ENCODE results near the gene MAPK13. TPM values are rescaled to one million over a fixed set of nuclear protein-coding genes. Genes with fewer than 3 reads are reported as not detected.

The MAPK13 gene
- total RNA-seq, 1 donor from 2014 or later = 0.32 TPM

GRCh38 chr6:36113049-36113448, 17.3 kb upstream of the MAPK13 start:
- ATAC-seq (ENCODE audit: poor library complexity) = no peak
- intact Hi-C loops (cut with DNase I) = no loop called here

GRCh38 chr6:36113703-36114102, 16.6 kb upstream of the MAPK13 start:
- ATAC-seq (ENCODE audit: poor library complexity) = no peak
- DNase-seq = no peak

More at GRCh38 chr6:36113049-36113448, 17.3 kb upstream of the MAPK13 start:
- no peak for DNase-seq

GRCh38 chr6:36114798-36115408, 15.4 kb upstream of the MAPK13 start:
- DNase-seq = no peak
- ATAC-seq (ENCODE audit: poor library complexity) = no peak
- intact Hi-C loops (cut with DNase I) = no loop called here

More at GRCh38 chr6:36113703-36114102, 16.6 kb upstream of the MAPK13 start:
- intact Hi-C loops (cut with DNase I) = no loop called here

DNA sequence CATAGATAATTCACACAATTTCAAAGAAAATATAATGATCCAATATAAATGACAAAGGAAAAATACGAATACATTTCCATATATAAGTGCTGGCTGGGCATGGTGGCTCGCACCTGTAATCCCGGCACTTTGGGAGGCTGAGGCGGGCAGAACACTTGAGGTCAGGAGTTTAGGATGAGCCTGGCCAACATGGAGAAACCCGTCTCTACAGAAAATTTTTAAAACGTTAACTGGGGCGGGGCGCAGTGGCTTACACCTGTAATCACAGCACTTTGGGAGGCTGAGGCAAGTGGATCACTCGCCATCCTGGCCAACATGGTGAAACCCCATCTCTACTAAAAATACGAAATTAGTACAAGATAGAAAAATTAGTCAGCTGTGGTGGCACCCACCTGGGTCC, 14.9 kb upstream of the MAPK13 start:
- intact Hi-C loops (cut with DNase I) = no loop called here
- no peak for DNase-seq
- no peak for ATAC-seq (ENCODE audit: poor library complexity)

GRCh38 chr6:36116066-36116864, 14.0 kb upstream of the MAPK13 start:
- intact Hi-C loops (cut with DNase I) = no loop called here
- ATAC-seq (ENCODE audit: poor library complexity) (no peak), DNase-seq (no peak)

DNA sequence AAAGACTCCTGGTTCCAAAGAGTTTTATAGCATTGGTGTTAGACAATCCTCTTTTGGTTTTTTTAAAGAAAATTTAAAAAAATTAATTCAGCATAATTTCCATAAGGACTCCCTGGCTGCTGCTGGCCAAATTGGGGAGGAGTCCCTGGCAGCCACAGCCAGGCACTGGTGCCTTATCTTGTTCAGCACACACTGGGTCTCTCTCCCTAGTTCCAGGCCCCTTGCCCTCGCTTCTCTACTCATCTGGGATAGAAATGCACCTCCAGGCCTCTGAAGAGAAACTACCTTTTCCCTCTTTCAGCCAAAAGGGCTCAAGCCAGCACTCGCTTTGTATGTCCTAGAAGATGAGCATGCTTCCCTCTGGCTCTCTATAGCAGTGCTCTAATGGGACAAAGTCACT, 13.4 kb upstream of the MAPK13 start:
- intact Hi-C loops (cut with DNase I) = no loop called here
- DNase-seq = no peak
- no peak for ATAC-seq (ENCODE audit: poor library complexity)

DNA sequence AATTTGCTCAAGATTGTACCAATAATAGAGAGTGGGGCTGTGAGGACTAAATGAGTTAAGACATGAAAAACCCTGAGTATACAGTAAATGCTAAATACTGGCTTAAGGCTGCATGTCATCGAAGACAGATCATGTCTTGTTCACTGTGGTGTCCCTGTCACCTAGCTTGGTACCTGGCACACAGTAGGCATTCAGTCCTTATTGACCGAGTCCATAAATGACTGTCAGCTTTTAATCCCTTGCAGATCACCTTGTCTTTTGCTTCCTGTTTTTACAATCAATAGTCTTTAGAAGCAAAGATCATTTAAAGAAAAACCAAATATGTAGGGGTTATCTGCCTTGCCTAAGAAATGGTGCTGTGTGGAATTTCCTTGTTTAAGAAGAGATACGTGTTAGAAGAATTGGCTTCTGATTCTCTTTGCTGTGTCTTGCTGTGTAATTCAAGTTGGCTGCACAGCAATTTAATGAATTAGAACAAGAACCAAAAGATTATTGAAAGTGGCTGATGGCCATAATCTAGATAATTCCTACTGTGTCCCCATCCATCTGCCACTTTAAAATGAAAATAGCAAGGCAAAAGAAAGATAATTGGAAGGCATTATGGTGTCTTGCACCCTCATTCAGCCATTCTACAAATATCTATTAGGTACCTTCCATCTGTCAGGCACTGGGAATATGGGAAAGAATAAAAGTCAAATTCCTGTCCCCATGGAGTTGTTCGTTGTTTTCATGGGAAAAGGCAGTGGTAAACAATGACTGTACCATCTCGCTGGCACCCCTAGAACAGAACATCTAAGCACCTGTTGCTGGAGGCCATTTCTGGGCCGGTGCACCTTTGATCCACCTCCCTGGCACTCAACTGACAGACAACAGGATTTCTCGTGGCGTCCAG, 12.4 kb upstream of the MAPK13 start:
- no peak for DNase-seq
- intact Hi-C loops (cut with DNase I) = no loop called here
- no peak for ATAC-seq (ENCODE audit: poor library complexity)

DNA sequence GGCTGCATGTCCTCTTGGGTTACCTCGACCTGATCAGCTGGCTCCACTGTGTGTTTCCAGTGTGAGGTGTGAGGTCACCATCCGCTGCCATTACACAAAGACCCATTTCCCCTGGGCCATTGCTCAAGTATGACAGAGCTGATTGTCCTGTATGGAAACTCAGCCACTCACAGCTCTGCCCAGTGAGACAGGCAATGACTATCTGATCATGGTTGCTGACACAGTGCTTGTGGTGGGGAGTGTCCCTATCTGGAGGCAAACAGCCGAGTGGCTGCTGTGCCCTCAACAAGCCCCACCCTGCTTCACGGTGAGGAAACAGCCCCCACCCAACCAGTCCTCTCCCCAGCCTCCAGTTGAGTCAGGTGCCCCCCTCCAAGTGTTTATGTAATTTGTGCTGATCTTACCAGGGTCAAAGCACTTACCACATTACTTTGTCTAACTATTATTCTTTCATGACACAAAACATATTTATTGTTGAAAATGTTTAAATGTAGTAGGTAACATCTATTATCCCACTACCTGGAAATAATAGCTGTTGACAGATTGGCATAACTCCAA, 11.7 kb upstream of the MAPK13 start:
- intact Hi-C loops (cut with DNase I) = no loop called here
- DNase-seq = no peak

GRCh38 chr6:36119209-36119608, 11.1 kb upstream of the MAPK13 start:
- no peak for ATAC-seq (ENCODE audit: poor library complexity)
- intact Hi-C loops (cut with DNase I) = no loop called here
- DNase-seq = no peak

More for the DNA sequence above, 11.7 kb upstream of the MAPK13 start:
- peak; percentile 40 for ATAC-seq (ENCODE audit: poor library complexity)

GRCh38 chr6:36120018-36120417, 10.3 kb upstream of the MAPK13 start:
- ATAC-seq (ENCODE audit: poor library complexity) (no peak), DNase-seq (no peak)
- intact Hi-C loops (cut with DNase I) = loop anchor here (10.0 kb wide), 1 partner anchor 75 kb away; the partner anchor contains the start of gene BRPF3

- intact Hi-C loops (cut with DNase I) = loop anchor here (10.0 kb wide), 1 partner anchor 74 kb away; the partner anchor contains the start of gene BRPF3
- DNase-seq (no peak), ATAC-seq (ENCODE audit: poor library complexity) (no peak)
Measured at GRCh38 chr6:36120539-36120938, 9.8 kb upstream of the MAPK13 start.

- ATAC-seq (ENCODE audit: poor library complexity) (peak; percentile 19), DNase-seq (peak; percentile 78)
- intact Hi-C loops (cut with DNase I) = loop anchor here (10.0 kb wide), 1 partner anchor 74 kb away; the partner anchor contains the start of gene BRPF3
Measured at GRCh38 chr6:36120979-36121786, 9.1 kb upstream of the MAPK13 start.

DNA sequence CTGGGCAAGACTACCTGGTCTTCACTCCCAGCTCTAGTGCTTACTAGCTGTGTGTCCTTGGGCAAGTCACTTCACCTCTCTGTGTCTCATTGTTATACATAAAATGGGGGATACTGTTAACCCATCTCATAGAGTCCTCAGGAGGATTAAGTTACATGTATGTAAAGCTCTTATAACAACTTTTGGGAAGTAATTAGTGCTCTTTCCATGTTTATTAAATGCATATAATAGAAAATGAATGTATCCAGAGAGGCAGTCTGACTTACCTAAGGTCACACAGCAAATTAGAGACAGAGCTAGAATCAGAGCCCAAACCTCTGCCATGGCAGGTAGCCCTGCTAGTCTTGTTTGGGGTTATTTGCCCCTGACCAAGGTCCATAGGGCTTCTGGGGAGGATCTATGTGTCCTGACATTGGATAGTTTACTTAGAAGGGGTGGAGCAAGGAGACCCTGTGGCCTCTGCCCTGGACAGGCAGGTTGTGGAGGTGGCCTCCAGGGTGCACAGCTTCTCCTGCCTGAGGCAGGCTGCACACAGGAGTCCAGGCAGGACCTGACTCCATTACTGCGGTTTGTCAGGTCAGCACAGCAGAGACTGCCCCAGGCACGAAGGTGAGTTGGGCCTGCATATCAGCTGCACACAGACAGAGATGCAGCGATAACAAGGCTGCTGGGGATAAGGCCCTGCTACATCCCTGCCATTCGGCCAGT, 8.4 kb upstream of the MAPK13 start:
- no peak for DNase-seq
- intact Hi-C loops (cut with DNase I) = loop anchor here (10.0 kb wide), 1 partner anchor 73 kb away; the partner anchor contains the start of gene BRPF3
- no peak for ATAC-seq (ENCODE audit: poor library complexity)

DNA sequence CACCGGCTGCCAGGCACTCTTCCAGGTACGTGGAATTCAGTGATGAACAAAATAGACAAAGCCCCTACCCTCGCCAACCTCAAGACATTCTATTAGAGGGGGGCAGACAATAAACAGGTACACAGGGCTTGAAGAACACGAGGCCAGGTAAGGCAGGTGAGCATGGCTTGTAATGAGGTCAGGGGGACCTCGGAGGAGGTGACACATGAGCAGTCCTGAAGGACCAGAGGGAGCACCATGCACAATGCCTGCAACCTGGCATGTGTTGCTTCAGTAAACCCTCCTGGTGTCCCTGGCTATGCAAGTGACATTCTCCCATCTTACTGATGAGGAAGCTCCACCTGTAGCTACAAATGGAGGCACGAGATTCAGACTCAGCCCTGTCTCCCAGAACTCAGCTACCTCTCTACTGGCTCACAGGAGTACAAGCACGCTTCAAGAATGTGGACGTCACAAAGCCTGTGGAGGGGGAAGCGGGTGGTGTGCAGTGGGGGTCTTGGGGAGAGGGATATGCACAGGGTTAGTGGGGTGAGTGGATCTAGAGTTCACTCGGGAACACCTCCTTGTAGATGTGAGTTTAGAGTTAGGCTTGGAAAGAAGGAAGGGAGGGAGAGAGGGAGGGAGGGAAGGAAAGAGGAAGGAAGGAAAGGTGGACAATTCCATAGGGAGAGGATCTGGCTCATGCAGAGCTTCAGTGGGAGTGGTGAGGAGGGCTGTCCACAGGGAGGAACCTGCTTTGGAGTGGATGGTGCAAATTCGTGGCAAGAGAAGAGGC, 7.6 kb upstream of the MAPK13 start:
- intact Hi-C loops (cut with DNase I) = loop anchor here (10.0 kb wide), 1 partner anchor 72 kb away; the partner anchor contains the start of gene BRPF3
- DNase-seq (no peak), ATAC-seq (ENCODE audit: poor library complexity) (no peak)

DNA sequence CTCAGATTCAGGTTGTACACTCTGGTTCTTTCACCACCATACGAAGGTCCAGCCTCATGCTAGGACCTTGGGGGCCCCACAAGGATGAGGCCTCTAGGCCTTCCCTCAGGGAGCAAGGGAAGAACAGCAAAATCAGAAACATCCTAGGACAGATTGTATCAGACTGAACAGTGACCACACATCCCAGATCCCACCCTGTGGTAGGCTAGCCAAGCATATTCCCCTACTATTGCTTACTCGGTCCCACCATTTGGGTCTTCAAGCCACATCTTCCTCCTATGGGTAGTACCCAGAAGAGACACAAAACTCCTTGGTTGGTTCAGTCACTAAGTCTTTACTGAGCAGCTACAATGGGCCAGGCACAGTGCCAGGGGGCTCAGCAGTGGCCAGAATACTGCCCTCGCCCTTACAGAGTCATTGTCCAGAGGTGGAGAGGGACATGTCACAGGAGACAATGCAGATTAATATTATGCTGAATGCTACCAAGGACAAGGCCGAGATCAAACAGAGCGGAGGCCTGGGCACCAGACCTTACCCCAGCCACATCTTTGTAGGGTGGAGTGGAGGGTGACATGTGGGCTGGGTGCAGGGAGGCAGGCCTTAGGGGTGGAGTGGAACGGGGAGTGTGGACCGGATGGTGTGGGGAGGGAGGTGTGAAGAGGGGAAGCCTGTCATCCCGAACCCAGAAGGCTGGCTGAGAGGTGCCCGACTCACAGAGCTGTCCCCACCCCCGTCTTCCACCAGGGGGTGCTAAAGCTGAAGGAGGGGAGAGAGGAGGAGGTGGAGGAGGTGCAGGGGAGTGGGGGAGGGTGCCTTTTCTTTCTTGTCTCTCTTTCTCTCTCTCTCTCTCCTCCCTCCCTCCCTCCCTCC, 6.8 kb upstream of the MAPK13 start:
- peak; percentile 88 for ATAC-seq (ENCODE audit: poor library complexity)
- DNase-seq = peak; percentile 83
- intact Hi-C loops (cut with DNase I) = loop anchor here (10.0 kb wide), 1 partner anchor 71 kb away; the partner anchor contains the start of gene BRPF3
